Activated effector memory CD4-positive, alpha-beta T cell treated with anti-CD3 and anti-CD28 coated beads, Interleukin-2, amount 50 U/mL, for 16 hours (primary cell): ENCODE results near the gene SLC10A4.
A peak's percentile ranks its signal among the peaks of the same experiment; 100 is the strongest.
"Not testable (repeated sequence)": the region's sequence is repeated elsewhere in the genome, so short reads cannot be mapped to it uniquely, and the experiment has no call there.

Experiments
- DNase-seq: peaks from one replicate; pipeline ENCODE4 v3.0.0-alpha.2; 2020

SLC10A4 gene, protein sequence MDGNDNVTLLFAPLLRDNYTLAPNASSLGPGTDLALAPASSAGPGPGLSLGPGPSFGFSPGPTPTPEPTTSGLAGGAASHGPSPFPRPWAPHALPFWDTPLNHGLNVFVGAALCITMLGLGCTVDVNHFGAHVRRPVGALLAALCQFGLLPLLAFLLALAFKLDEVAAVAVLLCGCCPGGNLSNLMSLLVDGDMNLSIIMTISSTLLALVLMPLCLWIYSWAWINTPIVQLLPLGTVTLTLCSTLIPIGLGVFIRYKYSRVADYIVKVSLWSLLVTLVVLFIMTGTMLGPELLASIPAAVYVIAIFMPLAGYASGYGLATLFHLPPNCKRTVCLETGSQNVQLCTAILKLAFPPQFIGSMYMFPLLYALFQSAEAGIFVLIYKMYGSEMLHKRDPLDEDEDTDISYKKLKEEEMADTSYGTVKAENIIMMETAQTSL

DNA sequence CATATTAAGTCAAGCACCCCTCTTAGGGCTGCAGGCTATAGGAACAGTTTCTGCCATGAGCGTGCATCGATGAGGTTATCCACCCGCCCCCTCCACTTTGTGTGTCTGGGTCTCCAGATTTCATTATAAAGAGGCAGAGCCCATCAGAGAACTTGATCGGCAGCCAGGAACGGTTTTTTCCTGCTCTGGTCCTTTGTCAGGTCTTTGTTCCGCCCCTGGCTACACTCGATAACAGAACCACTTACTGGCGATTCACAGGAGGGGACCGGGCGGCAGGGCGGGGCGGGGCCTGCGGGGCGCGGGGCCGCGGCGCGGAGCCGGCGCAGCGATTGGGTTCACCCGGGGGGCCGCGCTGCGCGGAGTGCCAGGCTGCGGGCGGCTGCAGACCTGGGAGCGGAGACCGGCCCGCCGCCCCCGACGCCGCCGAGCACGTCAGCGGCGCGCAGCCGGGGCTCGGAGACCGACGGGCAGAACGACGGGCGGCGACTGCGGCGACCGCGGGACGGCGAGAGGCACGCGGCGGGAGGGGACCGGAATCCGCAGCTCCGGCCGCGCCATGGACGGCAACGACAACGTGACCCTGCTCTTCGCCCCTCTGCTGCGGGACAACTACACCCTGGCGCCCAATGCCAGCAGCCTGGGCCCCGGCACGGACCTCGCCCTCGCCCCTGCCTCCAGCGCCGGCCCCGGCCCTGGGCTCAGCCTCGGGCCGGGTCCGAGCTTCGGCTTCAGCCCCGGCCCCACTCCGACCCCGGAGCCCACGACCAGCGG is at the start of gene SLC10A4:
SLC10A4 (plus strand) TSS at position 338 of the 771 bp plus-strand sequence; CDS start at position 557, 219 bp downstream.
- DNase-seq: peak; percentile 64

DNA sequence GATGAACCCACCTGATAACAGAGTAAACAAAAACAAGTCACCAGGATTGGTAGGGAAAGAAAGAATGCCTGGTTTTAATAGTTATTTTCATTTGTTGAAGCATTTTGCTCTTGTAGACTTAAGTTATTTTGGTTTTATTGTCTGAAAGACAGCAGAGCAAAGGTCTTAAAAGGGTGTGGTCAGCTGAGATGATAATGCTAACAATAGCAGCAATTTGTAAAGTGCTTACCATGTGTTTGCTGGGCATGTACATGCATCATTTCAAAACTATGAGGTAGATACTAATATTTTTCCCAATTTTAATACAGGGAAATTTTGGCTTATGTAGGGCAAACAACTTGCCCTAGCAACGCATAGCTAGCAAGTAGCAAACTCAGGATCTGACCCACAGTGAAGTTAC is 46.8 kb upstream of the SLC10A4 start:
- DNase-seq: no peak

DNA sequence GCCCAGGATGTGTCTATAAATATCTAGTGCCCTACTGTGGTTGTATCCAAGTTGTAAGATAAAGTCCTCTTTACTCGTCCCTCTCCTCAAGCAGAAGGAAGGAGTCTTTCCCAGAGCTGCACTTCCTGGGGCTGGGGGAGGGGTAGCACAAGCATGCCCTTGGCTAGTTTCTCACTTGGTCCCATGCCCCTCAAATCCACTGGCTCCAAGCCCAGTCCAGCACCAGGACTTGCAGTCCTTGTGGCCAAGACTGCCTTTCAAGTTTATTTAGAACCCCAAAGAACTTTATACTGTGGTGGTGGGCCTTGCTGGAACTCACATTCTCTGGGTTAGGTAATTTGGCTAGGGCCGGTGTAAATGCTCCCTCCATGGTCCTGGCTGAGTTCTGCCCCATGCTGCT is 43.2 kb upstream of the SLC10A4 start:
- no peak for DNase-seq

DNA sequence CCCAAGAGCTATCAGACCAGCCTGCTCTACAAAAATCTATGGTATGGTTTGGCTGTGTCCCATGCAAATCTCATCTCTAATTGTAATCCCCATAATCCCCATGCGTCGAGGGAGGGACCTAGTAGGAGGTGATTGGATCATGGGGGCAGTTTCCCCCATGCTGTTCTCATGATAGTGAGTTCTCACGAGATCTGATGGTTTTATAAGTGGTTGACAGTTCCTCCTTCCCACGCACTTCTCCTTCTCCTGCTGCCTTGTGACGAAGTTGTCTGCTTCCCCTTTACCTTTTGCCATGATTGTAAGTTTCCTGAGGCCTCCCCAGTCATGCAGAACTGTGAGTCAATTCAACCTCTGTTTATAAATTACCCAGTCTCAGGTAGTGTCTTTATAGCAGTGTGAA is 42.2 kb upstream of the SLC10A4 start:
- not testable (repeated sequence) for DNase-seq

DNA sequence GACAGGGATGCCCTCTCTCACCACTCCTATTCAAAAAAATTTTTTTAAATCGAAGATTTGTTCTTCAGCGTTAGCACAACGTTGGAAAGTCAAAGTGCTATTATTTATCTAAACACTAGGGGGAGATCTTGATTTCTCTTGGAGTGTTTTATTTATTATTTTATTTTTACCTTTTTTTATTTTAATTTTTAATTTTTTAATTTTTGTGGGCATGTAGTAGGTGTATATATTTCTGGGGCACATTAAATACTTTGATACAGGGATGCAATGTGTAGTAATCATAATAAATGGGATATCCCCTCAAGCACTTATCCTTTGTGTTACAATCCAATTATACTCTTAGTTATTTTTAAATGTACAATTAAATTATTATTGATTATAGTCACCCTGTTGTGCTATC is 37.4 kb upstream of the SLC10A4 start:
- no peak for DNase-seq

DNA sequence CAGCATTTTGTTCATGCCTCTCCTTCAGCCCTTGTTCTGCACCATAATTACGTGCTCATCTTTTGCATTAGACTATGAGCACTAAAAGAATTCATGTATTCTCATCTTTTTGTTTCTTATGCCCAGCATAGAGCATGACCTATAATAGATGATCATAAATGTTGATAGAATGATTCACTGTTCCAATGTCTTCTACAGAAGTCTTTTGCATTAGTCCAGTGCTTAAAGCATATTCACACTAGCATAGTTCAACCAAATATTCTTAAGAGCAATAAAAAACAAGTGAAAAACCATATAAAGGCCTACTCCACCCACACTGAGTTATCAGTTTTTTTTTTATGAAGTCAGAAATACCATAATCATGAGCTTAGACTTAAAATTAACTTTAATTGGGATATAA is 36.5 kb upstream of the SLC10A4 start:
- DNase-seq: no peak

DNA sequence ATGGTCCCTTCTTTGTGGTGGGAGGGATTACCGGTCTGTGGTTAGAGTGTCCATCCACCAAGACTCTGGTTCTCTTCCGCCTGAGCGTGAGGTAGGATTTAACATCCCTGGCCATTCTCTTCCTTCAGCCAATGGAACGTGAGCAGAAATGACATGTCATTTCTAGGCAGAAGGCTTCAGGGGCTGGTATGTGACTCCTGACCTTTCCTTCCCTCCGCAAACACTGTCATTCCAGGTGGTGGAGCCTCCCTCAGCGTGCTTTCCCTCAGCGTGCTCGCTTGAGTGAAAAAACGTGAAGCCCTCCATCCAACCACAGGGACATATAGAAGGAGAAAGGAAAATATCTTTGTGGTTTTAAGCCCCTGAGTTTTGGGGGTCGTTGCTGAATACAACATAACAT is 34.0 kb upstream of the SLC10A4 start:
- DNase-seq: no peak

DNA sequence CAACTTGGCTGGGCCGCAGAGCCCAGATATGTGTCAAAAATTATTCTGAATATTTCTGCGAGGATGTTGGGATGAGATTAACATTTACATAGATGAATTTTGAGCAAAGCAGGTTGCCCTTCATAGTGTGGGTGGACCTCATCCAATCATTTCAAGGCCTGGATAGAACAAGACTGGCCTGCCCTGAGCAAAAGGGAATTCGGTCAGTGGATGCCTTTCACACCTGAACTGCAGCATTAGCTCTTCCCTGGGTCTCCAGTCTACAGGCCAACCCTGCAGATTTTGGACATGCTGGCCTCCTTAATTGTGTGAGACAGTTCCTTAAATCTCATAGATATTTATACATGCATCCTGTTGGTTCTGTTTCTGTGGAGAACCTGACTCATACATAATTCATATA is 32.4 kb upstream of the SLC10A4 start:
- no peak for DNase-seq

DNA sequence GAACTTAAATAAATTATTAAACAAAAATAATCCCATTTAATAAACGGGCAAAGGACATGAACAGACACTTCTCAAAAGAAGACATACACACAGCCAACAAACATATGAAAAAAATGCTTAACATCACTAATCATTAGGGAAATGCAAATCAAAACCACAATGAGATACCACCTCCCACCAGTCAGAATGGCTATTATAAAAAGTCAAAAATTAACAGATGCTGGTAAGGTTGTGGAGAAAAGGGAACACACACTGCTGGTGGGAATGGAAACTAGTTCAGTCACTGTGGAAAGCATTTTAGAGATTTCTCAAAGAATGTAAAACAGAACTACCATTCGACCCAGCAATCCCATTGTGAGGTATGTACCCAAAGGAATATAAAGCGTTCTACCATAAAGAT is 31.5 kb upstream of the SLC10A4 start:
- DNase-seq: not testable (repeated sequence)

DNA sequence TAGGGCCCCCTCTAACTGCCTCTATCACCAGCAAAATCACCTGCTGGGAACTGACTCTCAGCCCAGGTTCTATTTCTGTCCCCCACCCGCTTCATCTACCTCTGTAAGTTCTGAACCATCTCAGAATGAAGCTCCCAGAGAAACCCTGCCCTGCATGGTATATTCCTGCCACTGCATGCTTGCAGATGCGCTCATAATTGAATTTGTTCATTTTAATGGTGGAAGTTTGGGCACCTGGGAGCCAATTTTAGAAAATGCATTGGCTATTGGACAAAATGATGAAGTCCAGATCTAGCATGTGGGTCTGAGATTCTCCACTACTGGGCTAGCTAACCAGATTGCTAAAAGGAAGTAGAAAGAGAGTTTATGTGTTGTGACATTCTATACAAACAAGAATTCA is 28.6 kb upstream of the SLC10A4 start:
- no peak for DNase-seq

DNA sequence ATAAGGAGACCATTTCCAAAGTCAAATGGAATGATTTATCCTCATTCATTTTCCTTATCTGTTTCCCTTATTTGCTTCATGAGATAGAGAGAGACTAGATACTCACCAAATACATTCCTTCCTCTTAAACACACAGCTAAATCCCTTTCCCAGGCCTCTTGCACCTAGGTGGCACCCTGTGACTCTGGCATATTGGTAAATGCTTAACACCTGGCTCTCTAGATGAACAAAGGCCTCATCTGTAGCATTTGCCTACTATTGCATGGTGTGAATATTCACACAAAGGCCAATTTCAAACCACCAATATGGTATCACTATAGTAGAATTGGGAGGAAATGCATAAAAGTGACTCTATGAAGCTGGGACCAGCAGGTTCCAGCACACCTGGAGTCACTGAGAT is 22.1 kb upstream of the SLC10A4 start:
- DNase-seq: no peak

DNA sequence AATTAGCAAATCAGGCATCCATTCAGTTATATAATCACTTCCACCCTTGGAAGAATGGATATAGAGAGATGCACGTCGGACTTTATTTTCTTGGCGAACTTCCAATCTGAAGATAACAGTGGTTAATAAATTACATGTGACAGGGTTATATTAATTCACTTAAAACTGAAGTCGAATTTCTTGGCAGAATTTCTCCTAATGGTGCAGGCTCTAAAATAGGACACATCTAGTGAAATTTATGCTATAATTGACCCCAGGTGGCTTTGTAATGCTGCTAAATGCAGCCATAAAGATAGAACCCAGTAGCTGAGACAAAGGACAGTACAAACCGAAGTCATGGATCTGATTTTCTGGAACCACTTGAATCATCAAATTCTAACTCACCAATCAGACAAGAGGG is 20.8 kb upstream of the SLC10A4 start:
- no peak for DNase-seq

DNA sequence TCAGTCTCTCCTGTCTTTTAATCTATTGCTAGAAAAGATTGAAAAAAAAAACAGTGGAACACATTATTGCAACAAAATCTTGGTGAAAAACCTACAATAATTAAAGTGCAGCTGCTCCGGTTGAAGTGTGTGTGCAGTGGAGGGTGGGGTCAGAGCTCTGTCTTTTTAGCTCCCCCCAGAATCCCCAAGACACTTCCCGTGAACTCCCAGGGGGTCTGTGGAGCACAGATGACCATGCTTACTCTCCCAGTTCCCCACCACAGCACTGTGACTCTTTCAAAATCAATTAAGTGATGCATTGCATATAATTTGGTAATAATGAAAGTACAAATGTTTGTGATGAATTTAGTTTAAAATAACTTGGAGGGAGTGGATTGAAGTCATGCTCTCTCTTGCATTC is 15.7 kb upstream of the SLC10A4 start:
- DNase-seq: no peak

DNA sequence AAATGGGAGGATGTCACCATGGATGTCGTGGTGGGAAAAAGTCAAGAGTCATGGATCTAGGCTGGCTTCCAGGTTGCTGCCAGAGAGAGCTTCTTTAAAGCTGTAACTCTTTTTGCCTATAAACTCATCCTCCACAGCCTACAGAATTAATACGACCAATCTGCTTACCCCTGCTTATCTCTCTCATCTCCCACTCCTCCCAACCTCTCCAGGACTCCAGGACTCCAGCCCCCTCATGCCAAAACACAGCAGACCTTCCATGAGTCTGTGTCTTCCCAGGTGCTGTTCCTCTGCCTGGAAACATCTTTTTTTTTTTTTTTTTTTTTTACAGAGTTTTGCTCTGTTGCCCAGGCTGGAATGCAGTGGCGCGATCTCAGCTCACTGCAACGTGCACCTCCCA is 15.3 kb upstream of the SLC10A4 start:
- DNase-seq: no peak

DNA sequence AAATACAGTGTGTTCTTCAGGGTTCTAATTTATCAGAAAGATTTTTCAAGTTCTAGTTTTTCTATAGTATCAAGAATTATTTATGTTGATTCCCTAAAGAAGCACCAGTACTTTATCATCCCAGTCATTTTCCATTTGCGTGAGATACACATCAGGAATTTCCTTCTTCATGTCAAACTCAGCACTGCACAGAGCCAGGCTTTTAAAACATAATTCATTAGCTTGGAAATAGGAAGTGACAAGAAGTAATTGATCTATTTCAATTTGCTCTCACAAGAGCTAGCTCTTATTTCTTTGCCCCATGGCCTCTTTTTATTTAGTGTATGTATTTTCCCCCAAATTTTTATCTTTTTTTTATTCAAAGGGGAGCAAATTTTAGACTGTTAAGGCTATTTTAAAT is 13.0 kb upstream of the SLC10A4 start:
- no peak for DNase-seq

DNA sequence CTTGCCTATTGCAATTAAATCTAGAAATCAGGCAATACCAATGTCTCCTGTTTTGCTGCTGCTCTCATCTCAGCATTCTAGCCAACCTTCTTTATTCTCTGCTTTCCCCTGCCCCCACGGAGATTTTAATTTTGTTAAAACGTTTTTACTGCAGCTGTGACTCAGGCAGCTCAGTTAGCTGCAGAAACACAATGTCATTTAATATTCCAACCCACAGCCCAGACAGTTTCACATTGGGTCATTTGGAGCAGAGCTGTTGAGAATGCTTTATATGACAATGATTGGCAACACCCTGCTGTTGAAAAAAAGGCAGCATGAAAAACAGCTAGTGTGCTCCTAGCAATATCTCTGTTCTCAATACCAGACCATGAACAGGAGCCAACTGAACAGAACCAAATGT is 12.6 kb upstream of the SLC10A4 start:
- no peak for DNase-seq

DNA sequence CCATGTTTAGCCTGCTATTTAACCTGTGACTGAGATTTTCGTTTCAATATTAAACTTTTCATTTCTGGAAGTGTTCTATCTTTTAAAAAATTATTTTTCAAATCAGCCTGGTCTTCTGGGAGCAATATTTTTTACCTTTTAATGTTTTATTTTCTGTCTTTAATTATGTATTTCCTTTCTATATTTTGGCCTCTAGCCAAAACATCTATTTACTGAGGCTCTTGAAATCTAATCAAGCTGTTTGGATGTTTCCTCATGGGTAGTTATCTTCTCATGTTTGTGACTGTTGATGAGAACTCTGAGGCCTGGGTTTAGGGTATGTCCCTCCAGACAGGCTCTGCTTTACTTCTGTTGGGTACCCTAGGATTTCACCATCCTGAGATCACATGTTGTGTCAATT is 10.3 kb upstream of the SLC10A4 start:
- DNase-seq: no peak

DNA sequence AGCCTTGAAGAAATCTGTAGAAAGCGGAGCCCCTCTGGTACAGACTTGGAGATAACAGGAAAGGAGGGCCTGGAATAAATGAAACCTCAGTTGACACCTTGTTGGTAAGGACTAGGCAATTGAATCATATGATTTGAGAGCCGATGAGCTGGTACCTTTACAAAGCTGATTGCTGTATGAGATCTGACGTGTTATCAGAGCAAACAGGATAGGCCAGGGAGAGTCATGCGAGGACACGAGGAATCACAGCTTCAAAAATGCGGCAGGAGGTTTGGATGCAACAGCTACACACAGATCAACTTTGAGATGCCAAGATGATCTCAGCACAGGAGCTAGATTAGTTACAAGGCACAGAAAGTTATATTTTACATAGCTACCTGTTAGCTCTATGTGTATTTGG is 7.4 kb upstream of the SLC10A4 start:
- no peak for DNase-seq

DNA sequence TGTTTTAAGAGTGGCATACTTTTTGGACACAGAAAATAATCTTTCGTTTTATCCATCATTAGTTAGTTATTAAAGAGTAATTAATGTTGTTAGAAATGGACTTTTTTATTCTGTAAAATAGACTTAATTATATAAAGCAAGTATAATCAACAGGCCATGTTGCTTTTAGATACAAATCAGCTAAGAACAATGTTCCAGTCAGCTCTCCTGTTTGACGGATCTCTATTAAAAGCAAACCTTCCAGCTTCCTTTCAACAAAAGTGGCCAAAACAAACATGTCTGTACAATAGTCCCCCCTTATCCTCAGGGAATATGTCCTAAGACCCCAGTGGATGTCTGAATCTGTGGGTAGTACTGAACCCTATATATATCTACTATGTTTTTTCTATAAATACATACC is 4.9 kb upstream of the SLC10A4 start:
- DNase-seq: no peak

DNA sequence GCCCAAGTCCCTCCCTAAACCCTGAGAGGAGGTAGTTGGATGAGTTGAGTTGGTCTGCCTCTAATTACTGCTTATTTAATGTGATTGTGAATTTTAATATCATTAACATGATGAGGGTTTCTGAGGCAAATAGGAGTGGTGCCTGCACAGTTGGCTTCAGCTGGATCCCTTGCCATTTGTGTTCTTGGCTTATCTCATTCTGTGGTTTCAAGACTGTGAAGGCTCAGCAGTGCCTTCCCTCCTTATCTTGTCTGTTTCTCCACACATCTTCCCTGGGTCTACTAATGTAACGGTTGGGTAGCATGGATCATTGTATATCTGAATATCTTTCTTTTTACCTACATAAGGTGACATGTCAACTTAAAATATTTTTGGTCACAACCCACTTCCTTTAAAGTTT is 1.6 kb upstream of the SLC10A4 start:
- DNase-seq: no peak

DNA sequence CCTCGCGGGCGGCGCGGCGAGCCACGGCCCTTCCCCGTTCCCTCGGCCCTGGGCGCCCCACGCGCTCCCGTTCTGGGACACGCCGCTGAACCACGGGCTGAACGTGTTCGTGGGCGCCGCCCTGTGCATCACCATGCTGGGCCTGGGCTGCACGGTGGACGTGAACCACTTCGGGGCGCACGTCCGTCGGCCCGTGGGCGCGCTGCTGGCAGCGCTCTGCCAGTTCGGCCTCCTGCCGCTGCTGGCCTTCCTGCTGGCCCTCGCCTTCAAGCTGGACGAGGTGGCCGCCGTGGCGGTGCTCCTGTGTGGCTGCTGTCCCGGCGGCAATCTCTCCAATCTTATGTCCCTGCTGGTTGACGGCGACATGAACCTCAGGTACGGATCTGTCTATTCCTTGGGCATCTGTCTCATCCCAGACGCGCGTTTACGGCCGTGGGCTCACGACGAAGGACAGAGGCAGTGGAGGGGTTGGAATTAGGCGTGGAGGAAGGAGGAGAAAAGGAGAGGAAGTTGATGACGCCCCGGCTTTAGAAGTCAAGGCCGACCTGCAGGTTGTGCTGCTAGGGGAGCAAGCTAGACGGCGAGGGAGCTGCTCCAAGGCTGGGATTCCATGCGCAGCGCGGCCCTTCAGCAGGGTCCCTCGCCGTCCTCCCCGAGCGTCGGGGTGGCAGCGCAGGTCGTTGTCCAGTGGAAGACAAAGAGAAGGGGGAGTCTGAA is 792 bp downstream of the SLC10A4 start:
- DNase-seq: peak; percentile 67

DNA sequence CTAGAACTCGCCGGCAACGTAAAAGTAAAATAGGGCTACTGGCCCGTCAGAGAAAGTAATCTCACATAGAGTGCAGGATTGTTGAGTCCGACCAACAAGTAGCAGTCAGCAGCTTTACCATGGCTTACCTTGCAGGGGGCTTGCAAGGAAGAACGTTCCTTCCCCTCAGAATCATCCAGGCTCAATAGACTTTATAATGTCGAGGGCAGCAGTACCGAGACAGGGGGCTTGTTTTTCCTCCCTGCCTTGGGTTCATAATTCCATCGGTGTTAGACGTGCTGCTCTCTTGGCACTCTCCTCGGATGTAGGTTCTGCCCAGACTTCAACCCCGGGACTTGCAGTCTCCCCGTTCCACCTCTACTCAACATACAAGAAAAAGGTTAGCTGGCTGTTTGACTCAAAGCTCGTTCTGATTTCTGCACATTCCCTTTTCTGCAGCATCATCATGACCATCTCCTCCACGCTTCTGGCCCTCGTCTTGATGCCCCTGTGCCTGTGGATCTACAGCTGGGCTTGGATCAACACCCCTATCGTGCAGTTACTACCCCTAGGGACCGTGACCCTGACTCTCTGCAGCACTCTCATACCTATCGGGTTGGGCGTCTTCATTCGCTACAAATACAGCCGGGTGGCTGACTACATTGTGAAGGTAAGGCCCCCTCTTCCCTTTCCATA is 1.5 kb downstream of the SLC10A4 start:
- DNase-seq: no peak

DNA sequence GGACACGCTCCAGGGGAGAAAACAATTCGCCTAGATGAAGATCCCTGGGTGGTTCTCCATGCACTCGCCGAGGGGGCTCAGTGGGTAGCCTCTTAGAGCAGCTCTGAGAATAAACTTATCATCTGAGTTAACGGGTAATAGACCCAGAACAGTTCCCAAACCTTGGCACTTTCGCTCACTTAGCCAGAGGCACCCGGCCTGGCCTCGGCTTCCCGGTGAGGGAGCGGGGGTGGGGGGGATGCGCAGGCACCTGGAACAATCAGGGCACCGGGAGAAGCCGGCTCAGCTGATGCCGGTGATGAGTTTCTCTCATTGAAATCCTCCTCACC is 6.5 kb downstream of the SLC10A4 start:
- no peak for DNase-seq
